ENCODE results near the gene LAPTM5. TPM values are rescaled to one million over a fixed set of nuclear protein-coding genes. Genes with fewer than 3 reads are reported as not detected.

The LAPTM5 gene
- total and polyA plus RNA-seq, 4 experiments from 2014 or later = 563 to 851 (median 598) TPM

DNA sequence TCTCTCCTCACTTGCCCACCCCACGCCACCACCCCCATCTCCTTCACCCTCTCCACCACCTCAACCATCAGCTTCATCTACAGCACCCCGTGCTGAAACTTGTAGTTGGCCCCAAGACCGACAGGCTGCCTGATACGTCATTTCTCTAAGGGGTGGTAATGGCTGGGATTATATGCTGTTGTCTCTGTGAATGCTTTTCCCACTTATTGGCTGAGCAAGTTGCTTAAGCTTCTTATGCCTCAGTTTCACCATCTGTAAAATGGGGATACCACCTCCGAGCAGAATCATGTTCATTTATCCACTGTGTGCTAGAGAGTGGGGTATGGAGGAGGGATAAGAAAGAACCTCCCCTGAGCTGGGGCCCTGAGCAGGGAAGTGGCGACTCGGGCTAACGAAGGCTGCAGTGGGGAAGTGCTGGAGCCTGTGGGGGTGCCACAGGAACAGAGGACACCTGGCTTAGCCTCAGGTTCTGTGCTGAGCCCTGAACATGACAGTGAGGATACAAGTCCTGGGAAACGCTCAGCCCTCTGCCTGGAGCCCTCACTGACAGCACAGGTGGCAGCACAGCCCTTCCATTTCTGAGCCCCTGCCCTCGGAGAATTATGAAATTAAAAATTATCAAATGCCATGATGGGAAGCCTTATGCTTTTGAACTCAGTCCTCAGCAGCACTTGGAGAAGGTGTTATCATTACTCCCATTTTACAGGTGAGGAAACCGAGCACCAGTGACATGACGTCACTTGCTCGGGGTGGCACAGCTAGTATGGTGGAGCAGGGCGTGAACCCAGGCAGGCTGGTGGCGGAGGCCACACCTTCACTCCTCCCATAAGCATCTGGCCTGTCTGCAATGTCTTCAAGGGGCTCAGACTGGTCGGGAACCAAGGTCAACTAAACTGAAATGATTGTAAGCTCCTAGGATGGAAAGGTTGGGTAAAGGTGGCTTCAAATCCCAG, 37.0 kb downstream of the LAPTM5 start:
- Mint-ChIP-seq H3K4me1 (peaks cover 19 to 50% (median 35%) of the 10 kb centered on the region in 4 donors), H3K4me3 (peak overlapping the region in 4 of 8 donors; percentile 22 to 73 (median 26)), H3K27me3 (no peaks in the 10 kb centered on the region), H3K9me3 (peaks cover 0 to 2% (median 0%) of the 10 kb centered on the region in 8 donors), H3K27ac (peak overlapping the region in 4 of 7 donors; percentile 32 to 99 (median 48)), H3K36me3 (peaks cover 0 to 25% of the 10 kb centered on the region in 2 donors)
- CTCF ChIA-PET (ENCODE audit: partially characterized antibody) = interaction anchor here (0.7 to 14.9 kb wide), 14 partner anchors 8 to 208 kb away, joined by 3 to 687 read pairs (median 10); partner anchors contain the start of gene LAPTM5
- Histone ChIP-seq H3K9me3 (ENCODE audit: control insufficient read depth in 1 of 2, low read length in 2 of 2) (no peaks in the 10 kb centered on the region), H3K27me3 (ENCODE audit: insufficient read depth, low read length) (no peaks in the 10 kb centered on the region), H3K4me1 (ENCODE audit: insufficient read depth, low read length) (peaks cover 36% of the 10 kb centered on the region), H3K27ac (ENCODE audit: low read depth, low read length) (no peak overlapping the region), H3K36me3 (ENCODE audit: insufficient read depth, low read length) (peaks cover 13% of the 10 kb centered on the region), H3K4me3 (ENCODE audit: low read length in 2 of 2) (no peak overlapping the region)
- intact Hi-C loops (cut with micrococcal nuclease) = no loop called here
- POLR2A ChIA-PET (ENCODE audit: partially characterized antibody) = interaction anchor here (1.0 to 37.5 kb wide), 10 partner anchors 8 to 191 kb away, joined by 3 to 1160 read pairs (median 8); partner anchors contain the start of gene LAPTM5
- peak in 1 of 5 donors; percentile 30 for DNase-seq

DNA sequence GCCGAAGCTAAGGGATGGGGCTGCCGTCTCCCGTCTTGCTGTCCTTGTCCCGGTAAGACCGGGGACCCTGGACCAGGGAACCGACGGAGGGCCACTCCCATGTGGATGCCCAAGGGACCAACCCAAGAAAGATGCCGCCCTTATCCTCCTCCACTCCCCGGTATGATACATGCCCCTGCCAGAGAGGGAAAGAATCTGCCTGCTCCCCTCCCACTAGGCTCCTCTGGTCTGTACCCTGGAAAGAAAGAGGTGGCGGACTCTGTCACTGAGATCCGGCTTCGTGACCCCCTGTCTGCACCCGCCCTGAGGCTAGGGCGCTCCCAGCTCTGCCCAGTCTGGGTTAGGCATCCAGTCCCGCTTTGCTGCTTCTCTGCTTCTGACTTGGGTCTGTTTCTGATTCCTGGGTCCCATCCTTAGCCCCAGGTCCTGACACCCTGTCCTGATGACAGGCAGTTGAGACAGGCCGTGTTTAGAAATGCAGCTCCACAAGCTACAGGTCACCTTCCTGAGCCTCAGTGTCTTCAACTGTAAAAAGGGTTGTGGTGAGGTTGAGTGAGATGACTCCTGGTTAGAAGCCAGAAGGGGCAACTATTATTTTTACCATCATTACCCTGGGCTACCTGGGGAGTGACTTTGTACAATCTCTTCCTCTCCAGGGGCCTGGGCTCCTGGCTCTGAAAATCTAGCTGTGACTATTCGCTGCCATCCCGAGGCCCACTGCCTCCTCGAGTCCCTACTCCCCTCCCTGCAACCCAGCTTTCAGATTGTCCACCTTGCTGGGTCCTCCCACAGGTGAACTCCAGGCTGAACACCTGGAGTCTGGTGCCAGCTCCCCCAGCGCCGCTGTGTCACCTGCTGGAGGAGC, 37.9 kb downstream of the LAPTM5 start:
- H3K9me3 ChIP-seq (ENCODE audit: control insufficient read depth in 1 of 2, low read length in 2 of 2) = no peaks in the 10 kb centered on the region
- Mint-ChIP-seq H3K4me3 (peak overlapping the region; percentile 79 to 94 (median 84)), H3K9me3 (peaks cover 0 to 4% (median 0%) of the 10 kb centered on the region in 8 donors), H3K27ac (peak overlapping the region; percentile 91 to 99 (median 96)), H3K27me3 (no peaks in the 10 kb centered on the region), H3K36me3 (peaks cover 0 to 16% of the 10 kb centered on the region in 2 donors), H3K4me1 (peaks cover 19 to 45% (median 33%) of the 10 kb centered on the region in 4 donors)
- peaks cover 36% of the 10 kb centered on the region for H3K4me1 ChIP-seq (ENCODE audit: insufficient read depth, low read length)
- no peaks in the 10 kb centered on the region for H3K27me3 ChIP-seq (ENCODE audit: insufficient read depth, low read length)
- H3K36me3 ChIP-seq (ENCODE audit: insufficient read depth, low read length) = peaks cover 8% of the 10 kb centered on the region
- intact Hi-C loops (cut with micrococcal nuclease) = loop anchor here (1.0 to 2.0 kb wide), 4 partner anchors 60 to 346 kb away; partner anchors contain the start of gene PUM1
- peak in 1 of 5 donors; percentile 27 for DNase-seq
- ChIA-PET POLR2A (ENCODE audit: partially characterized antibody) (interaction anchor here (1.0 to 37.5 kb wide), 12 partner anchors 9 to 211 kb away, joined by 3 to 1160 read pairs (median 7); partner anchors contain the start of gene LAPTM5), CTCF (ENCODE audit: partially characterized antibody) (interaction anchor here (0.7 to 14.9 kb wide), 18 partner anchors 9 to 1489 kb away, joined by 3 to 687 read pairs (median 4); partner anchors contain the start of genes LAPTM5 and MECR)
- H3K27ac ChIP-seq (ENCODE audit: low read depth, low read length) = peak overlapping the region; percentile 100
- peak overlapping the region; percentile 85 to 94 for H3K4me3 ChIP-seq (ENCODE audit: low read length in 2 of 2)

DNA sequence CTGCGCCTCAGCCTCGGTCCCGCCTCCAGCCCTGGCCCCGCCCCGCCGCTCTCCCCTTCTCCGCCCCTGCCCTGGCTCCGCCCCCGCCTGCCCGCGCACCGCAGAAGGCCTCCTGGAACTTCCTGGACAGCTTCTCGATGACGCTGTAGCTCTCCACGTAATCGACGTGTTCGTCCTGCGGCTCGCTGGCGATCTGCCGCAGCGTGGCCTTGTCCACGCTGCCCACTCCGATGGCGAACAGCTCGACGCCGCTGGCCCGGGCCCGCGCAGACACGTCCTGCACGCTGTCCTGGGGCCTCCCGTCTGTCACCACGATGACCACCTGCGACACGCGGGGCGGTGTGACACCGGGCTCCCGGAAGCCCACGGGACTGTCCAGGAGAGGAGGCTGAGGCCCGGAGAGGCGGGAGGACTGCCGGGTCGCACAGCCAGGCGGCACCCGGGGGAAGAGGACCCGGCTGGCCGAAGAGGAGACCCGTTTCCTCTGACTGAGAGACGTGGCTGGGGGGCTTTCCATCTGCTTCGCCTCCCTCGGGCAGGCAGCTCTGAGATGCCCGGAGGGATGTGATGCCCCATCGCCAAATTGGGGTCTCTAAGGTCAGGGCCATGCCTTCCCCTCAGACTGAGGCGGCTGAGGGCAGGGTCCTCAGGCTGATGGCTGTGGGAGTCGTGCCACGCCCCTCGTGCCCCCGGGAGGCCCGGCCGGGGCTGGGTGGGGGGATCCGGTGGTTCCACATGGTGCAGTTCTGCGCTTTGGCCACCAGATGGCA, 38.8 kb downstream of the LAPTM5 start:
- Mint-ChIP-seq H3K27me3 (no peaks in the 10 kb centered on the region), H3K36me3 (peaks cover 0 to 13% of the 10 kb centered on the region in 2 donors), H3K9me3 (peaks cover 0 to 4% (median 0%) of the 10 kb centered on the region in 8 donors), H3K4me3 (peak overlapping the region; percentile 79 to 94 (median 84)), H3K4me1 (peaks cover 15 to 45% (median 29%) of the 10 kb centered on the region in 4 donors), H3K27ac (peak overlapping the region; percentile 91 to 99 (median 96))
- H3K4me1 ChIP-seq (ENCODE audit: insufficient read depth, low read length) = peaks cover 36% of the 10 kb centered on the region
- H3K9me3 ChIP-seq (ENCODE audit: control insufficient read depth in 1 of 2, low read length in 2 of 2) = no peaks in the 10 kb centered on the region
- peak; percentile 79 to 97 (median 96) for DNase-seq
- CTCF ChIA-PET (ENCODE audit: partially characterized antibody) = interaction anchor here (0.8 to 14.9 kb wide), 20 partner anchors 10 to 1488 kb away, joined by 3 to 687 read pairs (median 4); partner anchors contain the start of genes LAPTM5 and MECR
- peaks cover 8% of the 10 kb centered on the region for H3K36me3 ChIP-seq (ENCODE audit: insufficient read depth, low read length)
- POLR2A ChIA-PET (ENCODE audit: partially characterized antibody) = interaction anchor here (0.6 to 37.5 kb wide), 15 partner anchors 10 to 1475 kb away, joined by 3 to 1160 read pairs (median 7); partner anchors contain the start of genes LAPTM5, SNRNP40 and ZCCHC17
- no peaks in the 10 kb centered on the region for H3K27me3 ChIP-seq (ENCODE audit: insufficient read depth, low read length)
- H3K4me3 ChIP-seq (ENCODE audit: low read length in 2 of 2) = peak overlapping the region; percentile 85 to 94
- intact Hi-C loops (cut with micrococcal nuclease) = loop anchor here (1.0 to 2.0 kb wide), 6 partner anchors 24 to 346 kb away; partner anchors contain the start of gene PUM1
- H3K27ac ChIP-seq (ENCODE audit: low read depth, low read length) = peak overlapping the region; percentile 100

DNA sequence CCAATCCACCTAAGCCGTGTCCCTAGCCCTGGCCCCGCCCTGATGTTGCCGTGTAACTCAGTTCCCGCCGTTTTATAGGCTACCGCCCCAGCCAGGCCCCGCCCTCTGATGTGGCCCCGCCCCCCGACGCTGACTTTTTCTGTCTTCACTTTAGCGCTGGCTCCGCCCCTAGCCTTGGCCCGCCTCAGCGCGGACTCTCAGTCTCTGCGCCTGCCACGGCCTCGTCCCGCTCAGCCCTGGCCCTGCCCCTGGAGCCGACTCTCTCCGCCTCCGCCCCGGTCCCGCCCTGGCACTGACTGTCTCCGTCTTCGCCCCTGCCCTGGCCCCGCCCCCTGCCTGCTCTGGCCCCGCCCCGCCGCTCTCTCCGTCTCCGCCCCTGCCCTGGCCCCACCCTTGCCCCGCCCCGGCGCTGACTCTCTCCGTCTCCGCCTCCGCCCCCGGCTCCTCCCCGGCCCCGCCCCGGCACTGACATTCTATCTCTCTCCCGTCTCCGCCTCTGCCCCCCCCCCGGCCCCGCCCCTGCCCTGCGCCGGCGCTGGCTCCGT, 39.4 kb downstream of the LAPTM5 start:
- peaks cover 8% of the 10 kb centered on the region for H3K36me3 ChIP-seq (ENCODE audit: insufficient read depth, low read length)
- H3K27me3 ChIP-seq (ENCODE audit: insufficient read depth, low read length) = no peaks in the 10 kb centered on the region
- ChIA-PET POLR2A (ENCODE audit: partially characterized antibody) (interaction anchor here (0.7 to 37.5 kb wide), 12 partner anchors 11 to 578 kb away, joined by 3 to 1160 read pairs (median 6); partner anchors contain the start of genes LAPTM5, SNRNP40 and ZCCHC17), CTCF (ENCODE audit: partially characterized antibody) (interaction anchor here (0.9 to 14.9 kb wide), 18 partner anchors 10 to 1487 kb away, joined by 3 to 687 read pairs (median 6); partner anchors contain the start of genes LAPTM5, MECR and PTPRU)
- intact Hi-C loops (cut with micrococcal nuclease) = loop anchor here (1.0 to 2.0 kb wide), 3 partner anchors 25 to 211 kb away; no protein-coding TSS in a partner anchor
- H3K9me3 ChIP-seq (ENCODE audit: control insufficient read depth in 1 of 2, low read length in 2 of 2) = no peaks in the 10 kb centered on the region
- peaks cover 15 to 45% (median 27%) of the 10 kb centered on the region in 4 donors for H3K4me1 Mint-ChIP-seq
- peak overlapping the region; percentile 92 to 99 (median 99) for H3K27ac Mint-ChIP-seq
- H3K4me1 ChIP-seq (ENCODE audit: insufficient read depth, low read length) = peaks cover 36% of the 10 kb centered on the region
- H3K4me3 ChIP-seq (ENCODE audit: low read length in 2 of 2) = peak overlapping the region in 1 of 2 donors; percentile 42
- DNase-seq = peak; percentile 98 to 99 (median 99)
- peak overlapping the region; percentile 100 for H3K27ac ChIP-seq (ENCODE audit: low read depth, low read length)
- H3K27me3 Mint-ChIP-seq = no peaks in the 10 kb centered on the region
- peaks cover 0 to 4% (median 0%) of the 10 kb centered on the region in 8 donors for H3K9me3 Mint-ChIP-seq
- H3K36me3 Mint-ChIP-seq = peaks cover 0 to 11% of the 10 kb centered on the region in 2 donors
- peak overlapping the region; percentile 90 to 96 (median 94) for H3K4me3 Mint-ChIP-seq

DNA sequence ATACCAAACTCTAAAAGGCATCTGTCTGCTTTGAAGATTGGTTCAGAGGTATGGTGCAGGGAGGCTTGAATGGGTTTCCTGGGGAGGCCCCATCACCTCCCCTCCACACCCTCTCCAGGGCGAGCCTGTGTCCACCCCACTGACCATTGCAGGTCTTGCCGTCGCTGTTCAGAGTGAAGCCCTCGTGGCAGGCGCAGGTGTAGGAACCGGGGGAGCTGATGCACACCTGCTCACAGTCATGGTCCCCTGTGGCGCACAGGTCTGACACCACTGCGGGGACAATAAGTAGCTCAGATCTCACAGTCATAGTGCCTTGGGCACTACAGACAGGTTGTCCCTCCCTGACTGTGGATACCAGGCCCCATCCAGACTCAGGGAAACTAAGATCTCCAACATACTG, 40.9 kb downstream of the LAPTM5 start:
- peaks cover 26% of the 10 kb centered on the region for H3K4me1 ChIP-seq (ENCODE audit: insufficient read depth, low read length)
- no peaks in the 10 kb centered on the region for H3K27me3 ChIP-seq (ENCODE audit: insufficient read depth, low read length)
- Mint-ChIP-seq H3K36me3 (peaks cover 0 to 7% of the 10 kb centered on the region in 2 donors), H3K27me3 (no peaks in the 10 kb centered on the region), H3K9me3 (peaks cover 0 to 4% (median 0%) of the 10 kb centered on the region in 8 donors), H3K27ac (peak overlapping the region in 5 of 7 donors; percentile 42 to 99 (median 92)), H3K4me3 (peak overlapping the region in 7 of 8 donors; percentile 47 to 96 (median 78)), H3K4me1 (peaks cover 15 to 35% (median 27%) of the 10 kb centered on the region in 4 donors)
- H3K4me3 ChIP-seq (ENCODE audit: low read length in 2 of 2) = no peak overlapping the region
- DNase-seq = no peak
- no peaks in the 10 kb centered on the region for H3K9me3 ChIP-seq (ENCODE audit: control insufficient read depth in 1 of 2, low read length in 2 of 2)
- H3K36me3 ChIP-seq (ENCODE audit: insufficient read depth, low read length) = no peaks in the 10 kb centered on the region
- POLR2A ChIA-PET (ENCODE audit: partially characterized antibody) = interaction anchor here (37.5 kb wide), 1 partner anchor 40 kb away, joined by 1160 read pairs; the partner anchor contains the start of gene LAPTM5
- CTCF ChIA-PET (ENCODE audit: partially characterized antibody) = interaction anchor here (0.6 to 14.9 kb wide), 3 partner anchors 27 to 85 kb away, joined by 3 to 687 read pairs (median 4); no protein-coding TSS in a partner anchor
- H3K27ac ChIP-seq (ENCODE audit: low read depth, low read length) = no peak overlapping the region
- intact Hi-C loops (cut with micrococcal nuclease) = no loop called here

Measured in CD4-positive, alpha-beta memory T cell (primary cell).